ENCODE measurements around the gene QRFP. TPM values are rescaled to one million over a fixed set of nuclear protein-coding genes. Genes with fewer than 3 reads are reported as not detected.

Gene QRFP
- total RNA-seq, 1 experiment from 2014 or later, result not detected

- peaks cover 2% of the 10 kb centered on the region; the same call in 1 of the 2 replicates for H3K4me1 ChIP-seq (ENCODE audit: insufficient read depth, low read length)
- H3K9me3 ChIP-seq (ENCODE audit: control insufficient read depth, low read depth, low read length), result no peaks in the 10 kb centered on the region
- H2BK15ac ChIP-seq (ENCODE audit: low read depth, low read length), result no peak overlapping the region
- no peak overlapping the region for H3K4ac ChIP-seq (ENCODE audit: low read depth, low read length)
- H3K9ac ChIP-seq (ENCODE audit: extremely low read depth, insufficient read length, low read length), result no peak overlapping the region
- H4K5ac ChIP-seq (ENCODE audit: insufficient read length, low read depth, low read length), result no peak overlapping the region
- Mint-ChIP-seq H3K36me3 (ENCODE audit: insufficient read depth in 1 of 3, low read depth in 3 of 3) (no peaks in the 10 kb centered on the region), H3K4me1 (peaks cover 30 to 44% of the 10 kb centered on the region in 2 experiments), H3K27ac (no peak overlapping the region), H3K9me3 (no peaks in the 10 kb centered on the region; a peak in 1 of 5 replicates), H3K4me3 (peak overlapping the region; percentile 52 to 78), H3K27me3 (ENCODE audit: low read depth) (peaks cover 60% of the 10 kb centered on the region)
- H3K27me3 ChIP-seq (ENCODE audit: insufficient read depth, low read length), result peaks cover 13% of the 10 kb centered on the region; the same call in 1 of the 2 replicates
- WGBS (ENCODE audit: extremely low coverage, insufficient read length, low lambda C conversion rate), result no CpG with 5 or more reads among the region's 32 CpGs
- no peak overlapping the region for H3K56ac ChIP-seq (ENCODE audit: insufficient read length, low read depth, low read length)
- H4K8ac ChIP-seq (replicated peaks; ENCODE audit: insufficient read length, low read depth, low read length), result no peak overlapping the region
- no peak overlapping the region for H2AK5ac ChIP-seq (ENCODE audit: insufficient read length, low read length)
- H2BK120ac ChIP-seq (ENCODE audit: low read depth, low read length, poor library complexity, severe bottlenecking), result no peak overlapping the region
- no peak overlapping the region for H3K23ac ChIP-seq (ENCODE audit: insufficient read length, low read depth, low read length)
- no peaks in the 10 kb centered on the region for H3K79me2 ChIP-seq (ENCODE audit: insufficient read depth, low read length)
- H3K14ac ChIP-seq (ENCODE audit: insufficient read depth, low read length), result no peak overlapping the region
- H2BK20ac ChIP-seq (ENCODE audit: low read depth, low read length, poor library complexity, severe bottlenecking), result no peak overlapping the region
- no peaks in the 10 kb centered on the region for H3K79me1 ChIP-seq (ENCODE audit: insufficient read depth, low read depth, low read length, poor library complexity, severe bottlenecking)
- H3K4me2 ChIP-seq (ENCODE audit: insufficient read depth, insufficient read length, low read length), result peak overlapping the region; percentile 44
- no peak for TF ChIP-seq CTCF (conservative IDR thresholded peaks at IDR 0.05)
- H2AFZ ChIP-seq (ENCODE audit: low read length), result no peak overlapping the region
- no peak overlapping the region for H3K18ac ChIP-seq (ENCODE audit: insufficient read length, low read depth, low read length)
- H3K23me2 ChIP-seq (ENCODE audit: insufficient read length, low read depth, low read length, poor library complexity, severe bottlenecking), result peaks cover 14% of the 10 kb centered on the region
- no peak overlapping the region for H3K27ac ChIP-seq (ENCODE audit: insufficient read length, low read depth, low read length)
- peak; percentile 49 for DNase-seq
- H3T11ph ChIP-seq (ENCODE audit: low read length), result no peak overlapping the region
- no peak overlapping the region for H2BK12ac ChIP-seq (ENCODE audit: insufficient read length, low read depth, low read length)
- no peak overlapping the region for H2BK5ac ChIP-seq (ENCODE audit: insufficient read length, low read length)
- no peaks in the 10 kb centered on the region for H4K20me1 ChIP-seq (ENCODE audit: control insufficient read depth, insufficient read depth, insufficient read length)
- no peak overlapping the region for H4K91ac ChIP-seq (ENCODE audit: insufficient read length, low read depth, low read length)
Observed at GRCh38 chr9:130940027-130940549, 43.5 kb upstream of the QRFP start.
